H9 (cell line): ENCODE results near the gene RASGRF1. TPM values are rescaled to one million over a fixed set of nuclear protein-coding genes. Genes with fewer than 3 reads are reported as not detected.

Experiments
- DNase-seq: peaks from one replicate; pipeline ENCODE4 v3.0.0-alpha.2; 2017
- H2AFZ ChIP-seq: one replicate; pipeline ENCODE4 v1.6.1; 2013; ENCODE audit warnings: mild to moderate bottlenecking, low read length, control low read depth, moderate library complexity
- H2AK5ac ChIP-seq: 2 replicates; pipeline ENCODE4 v1.6.1; 2013; ENCODE audit warnings: low read length, control low read depth, mixed read lengths; ENCODE audit not compliant: insufficient read length
- H2BK120ac ChIP-seq: one replicate; pipeline ENCODE4 v1.6.1; 2013; ENCODE audit warnings: low read depth, mild to moderate bottlenecking, low read length, control low read depth, inconsistent platforms; ENCODE audit not compliant: poor library complexity, severe bottlenecking
- H2BK12ac ChIP-seq: 2 replicates; pipeline ENCODE4 v1.6.1; 2013; ENCODE audit warnings: low read length, control low read depth, mixed read lengths, low read depth; ENCODE audit not compliant: insufficient read length
- H2BK15ac ChIP-seq: 2 replicates; pipeline ENCODE4 v1.6.1; 2013; ENCODE audit warnings: low read depth, low read length, control low read depth
- H2BK20ac ChIP-seq: one replicate; pipeline ENCODE4 v1.6.1; 2013; ENCODE audit warnings: low read depth, mild to moderate bottlenecking, low read length, control low read depth, inconsistent platforms; ENCODE audit not compliant: poor library complexity, severe bottlenecking
- H2BK5ac ChIP-seq: 2 replicates; pipeline ENCODE4 v1.6.1; 2013; ENCODE audit warnings: low read length, control low read depth, mixed read lengths; ENCODE audit not compliant: insufficient read length
- H3K14ac ChIP-seq: 2 replicates; pipeline ENCODE4 v1.6.1; 2013; ENCODE audit warnings: low read length, control low read depth; ENCODE audit not compliant: insufficient read depth
- H3K18ac ChIP-seq: 2 replicates; pipeline ENCODE4 v1.6.1; 2013; ENCODE audit warnings: low read depth, mild to moderate bottlenecking, mixed read lengths, low read length, control low read depth; ENCODE audit not compliant: insufficient read length
- H3K23ac ChIP-seq: 2 replicates; pipeline ENCODE4 v1.6.1; 2013; ENCODE audit warnings: low read length, control low read depth, mixed read lengths, low read depth; ENCODE audit not compliant: insufficient read length
- H3K23me2 ChIP-seq: 2 replicates; pipeline ENCODE4 v1.6.1; 2013; ENCODE audit warnings: low read depth, mild to moderate bottlenecking, mixed read lengths, low read length, control low read depth; ENCODE audit not compliant: insufficient read length, poor library complexity, severe bottlenecking
- H3K27ac ChIP-seq: 2 replicates; pipeline ENCODE4 v1.5.1; 2013; ENCODE audit warnings: low read length, control low read depth, mixed read lengths, low read depth; ENCODE audit not compliant: insufficient read length
- H3K27me3 ChIP-seq: 2 replicates; pipeline ENCODE4 v1.6.1; 2013; ENCODE audit warnings: low read length, control low read depth, inconsistent platforms; ENCODE audit not compliant: insufficient read depth
- H3K4ac ChIP-seq: 2 replicates; pipeline ENCODE4 v1.6.1; 2013; ENCODE audit warnings: low read depth, mild to moderate bottlenecking, control low read depth, inconsistent platforms, low read length, moderate library complexity
- H3K4me1 ChIP-seq: 2 replicates; pipeline ENCODE4 v1.6.1; 2013; ENCODE audit warnings: low read length, control low read depth, inconsistent platforms; ENCODE audit not compliant: insufficient read depth
- H3K4me2 ChIP-seq: 2 replicates; pipeline ENCODE4 v1.6.1; 2013; ENCODE audit warnings: low read length, control low read depth, mixed read lengths; ENCODE audit not compliant: insufficient read length, insufficient read depth
- H3K56ac ChIP-seq: 2 replicates; pipeline ENCODE4 v1.6.1; 2013; ENCODE audit warnings: low read depth, mild to moderate bottlenecking, mixed read lengths, low read length, control low read depth; ENCODE audit not compliant: insufficient read length
- H3K79me1 ChIP-seq: 2 replicates; pipeline ENCODE4 v1.6.1; 2013; ENCODE audit warnings: low read depth, mild to moderate bottlenecking, moderate library complexity, low read length, control low read depth, inconsistent platforms; ENCODE audit not compliant: insufficient read depth, poor library complexity, severe bottlenecking
- H3K79me2 ChIP-seq: 2 replicates; pipeline ENCODE4 v1.6.1; 2013; ENCODE audit warnings: low read length, control low read depth, inconsistent platforms; ENCODE audit not compliant: insufficient read depth
- H3K9ac ChIP-seq: 2 replicates; pipeline ENCODE4 v1.6.1; 2013; ENCODE audit warnings: low read length, control low read depth, mixed read lengths; ENCODE audit not compliant: insufficient read length; ENCODE audit errors: extremely low read depth
- H3K9me3 ChIP-seq: one replicate; pipeline ENCODE4 v1.6.1; 2013; ENCODE audit warnings: low read depth, low read length, inconsistent platforms; ENCODE audit not compliant: control insufficient read depth
- H3T11ph ChIP-seq: one replicate; pipeline ENCODE4 v1.6.1; 2013; ENCODE audit warnings: mild to moderate bottlenecking, low read length, control low read depth, inconsistent platforms
- H4K20me1 ChIP-seq: one replicate; pipeline ENCODE4 v1.6.1; 2013; ENCODE audit not compliant: control insufficient read depth, insufficient read length, insufficient read depth
- H4K5ac ChIP-seq: 2 replicates; pipeline ENCODE4 v1.6.1; 2013; ENCODE audit warnings: low read depth, mild to moderate bottlenecking, mixed read lengths, low read length, control low read depth; ENCODE audit not compliant: insufficient read length
- H4K8ac ChIP-seq: replicated peaks from 2 replicates; pipeline ENCODE4 v1.6.1; 2013; ENCODE audit warnings: low read length, control low read depth, mixed read lengths, low read depth; ENCODE audit not compliant: insufficient read length
- H4K91ac ChIP-seq: 2 replicates; pipeline ENCODE4 v1.6.1; 2013; ENCODE audit warnings: low read depth, mild to moderate bottlenecking, moderate library complexity, mixed read lengths, low read length, control low read depth; ENCODE audit not compliant: insufficient read length
- H3K27ac Mint-ChIP-seq, 3 experiments: 2 replicates in 2 of 3; 3 replicates in 1 of 3; pipeline ENCODE4 v1.8.0; 2020 to 2021; ENCODE audit warnings: mixed read lengths in 3 of 3, mild to moderate bottlenecking in 1 of 3, moderate library complexity in 1 of 3
- H3K27me3 Mint-ChIP-seq: 2 replicates; pipeline ENCODE4 v1.8.0; 2021; ENCODE audit warnings: low read depth, mild to moderate bottlenecking, moderate library complexity, mixed read lengths
- H3K36me3 Mint-ChIP-seq, 3 experiments: 2 replicates in 2 of 3; 3 replicates in 1 of 3; pipeline ENCODE4 v1.8.0; 2020 to 2021; ENCODE audit warnings: low read depth in 3 of 3, mixed read lengths in 3 of 3; ENCODE audit not compliant: insufficient read depth in 1 of 3
- H3K4me1 Mint-ChIP-seq, 2 experiments: 2 replicates each; pipeline ENCODE4 v1.8.0; 2020; ENCODE audit warnings: mixed read lengths in 2 of 2
- H3K4me3 Mint-ChIP-seq, 2 experiments: 2 replicates in 1 of 2; 3 replicates in 1 of 2; pipeline ENCODE4 v1.8.0; 2020 to 2021; ENCODE audit warnings: mild to moderate bottlenecking in 2 of 2, mixed read lengths in 2 of 2, moderate library complexity in 1 of 2
- H3K9me3 Mint-ChIP-seq, 2 experiments: 2 replicates in 1 of 2; 3 replicates in 1 of 2; pipeline ENCODE4 v1.8.0; 2020; ENCODE audit warnings: mild to moderate bottlenecking in 2 of 2, mixed read lengths in 2 of 2, moderate library complexity in 1 of 2
- CTCF ChIP-seq: fragments of 200-600 bp; sonication (generic); conservative IDR thresholded peaks from 3 replicates; pipeline ENCODE4 v1.8.0; 2021; ENCODE audit warnings: antibody characterized with exemption, mild to moderate bottlenecking
- WGBS: extraction: QIAGEN DNeasy Blood & Tissue Kit; methylation state at CpG from one replicate; pipeline ENCODE4 v1.1.7; 2013; ENCODE audit warnings: missing lambda C conversion rate, low lambda C conversion rate, mixed read lengths; ENCODE audit not compliant: insufficient read length; ENCODE audit errors: extremely low coverage; 5-methylcytosine and 5-hydroxymethylcytosine counted together
- total RNA-seq: library from RNA; stranded (reverse); gene quantifications from 2 replicates; pipeline ENCODE4 v1.2.1, GENCODE V29; 2021

The RASGRF1 gene
- total RNA-seq, 1 experiment from 2014 or later: 0.48 TPM

GRCh38 chr15:79023918-79024317 is 66.7 kb downstream of the RASGRF1 start:
- H3K27ac Mint-ChIP-seq: no peak overlapping the region
- Histone ChIP-seq H3T11ph (no peak overlapping the region), H2BK120ac (no peak overlapping the region), H3K23me2 (no peaks in the 10 kb centered on the region), H3K18ac (no peak overlapping the region), H2AFZ (no peak overlapping the region), H3K79me2 (no peaks in the 10 kb centered on the region), H3K4me1 (no peaks in the 10 kb centered on the region), H3K79me1 (no peaks in the 10 kb centered on the region), H2BK20ac (no peak overlapping the region), H3K9me3 (no peaks in the 10 kb centered on the region), H3K4me2 (no peak overlapping the region), H3K23ac (no peak overlapping the region), H3K27ac (no peak overlapping the region), H3K56ac (no peak overlapping the region), H3K27me3 (no peaks in the 10 kb centered on the region), H4K5ac (no peak overlapping the region), H2BK5ac (no peak overlapping the region), H4K20me1 (no peaks in the 10 kb centered on the region), H3K9ac (no peak overlapping the region), H2AK5ac (no peak overlapping the region), H3K14ac (no peak overlapping the region), H2BK12ac (no peak overlapping the region), H4K8ac (no peak overlapping the region), H4K91ac (no peak overlapping the region), H3K4ac (no peak overlapping the region), H2BK15ac (no peak overlapping the region)
- H3K4me1 Mint-ChIP-seq: no peaks in the 10 kb centered on the region
- H3K36me3 Mint-ChIP-seq: peaks cover 2 to 12% (median 4%) of the 10 kb centered on the region in 3 experiments; a peak in 4 of 7 replicates
- peaks cover 3% of the 10 kb centered on the region for H3K27me3 Mint-ChIP-seq
- no peak for TF ChIP-seq CTCF
- no CpG with 5 or more reads among the region's 1 CpG for WGBS
- H3K4me3 Mint-ChIP-seq: no peak overlapping the region
- DNase-seq: no peak
- peaks cover 10 to 16% of the 10 kb centered on the region in 2 experiments for H3K9me3 Mint-ChIP-seq
